T-helper 17 cell (primary cell): ENCODE data around the gene EPX. TPM values are rescaled to one million over a fixed set of nuclear protein-coding genes. Genes with fewer than 3 reads are reported as not detected.
"Not testable (repeated sequence)": the region's sequence is repeated elsewhere in the genome, so short reads cannot be mapped to it uniquely, and the experiment has no call there.

Experiments
- ATAC-seq: fragments of 150-1000 bp; cut with Tn5 transposase; 2 replicates; pipeline ENCODE4 v1.10.0; 2021; ENCODE audit warnings: mild to moderate bottlenecking, moderate library complexity
- DNase-seq, 3 donors: peaks; one replicate each; pipeline versions ENCODE4 v3.0.0 to v3.0.0-alpha.2; 2020 to 2021
- H3K9me3 ChIP-seq: one replicate; pipeline ENCODE4 v1.7.0; 2013; ENCODE audit warnings: low read length, mild to moderate bottlenecking; ENCODE audit not compliant: control insufficient read depth, poor library complexity, severe bottlenecking
- H3K27ac Mint-ChIP-seq: one replicate; pipeline ENCODE4 v1.8.0; 2022; ENCODE audit warnings: mild to moderate bottlenecking, moderate library complexity, mixed read lengths
- H3K27me3 Mint-ChIP-seq: one replicate; pipeline ENCODE4 v1.8.0; 2022; ENCODE audit warnings: mixed read lengths
- H3K36me3 Mint-ChIP-seq: one replicate; pipeline ENCODE4 v1.8.0; 2022; ENCODE audit warnings: low read depth, mixed read lengths
- H3K4me1 Mint-ChIP-seq: one replicate; pipeline ENCODE4 v1.8.0; 2022; ENCODE audit warnings: mild to moderate bottlenecking, mixed read lengths
- H3K4me3 Mint-ChIP-seq: one replicate; pipeline ENCODE4 v1.8.0; 2022; ENCODE audit warnings: mild to moderate bottlenecking, moderate library complexity, mixed read lengths
- total RNA-seq, 4 donors: library from RNA in 2 of 4; stranded (reverse) in 2 of 4; gene quantifications; one replicate each; pipeline ENCODE4 v1.2.3 and lab custom pipeline; 2022 to 2026

EPX gene, protein sequence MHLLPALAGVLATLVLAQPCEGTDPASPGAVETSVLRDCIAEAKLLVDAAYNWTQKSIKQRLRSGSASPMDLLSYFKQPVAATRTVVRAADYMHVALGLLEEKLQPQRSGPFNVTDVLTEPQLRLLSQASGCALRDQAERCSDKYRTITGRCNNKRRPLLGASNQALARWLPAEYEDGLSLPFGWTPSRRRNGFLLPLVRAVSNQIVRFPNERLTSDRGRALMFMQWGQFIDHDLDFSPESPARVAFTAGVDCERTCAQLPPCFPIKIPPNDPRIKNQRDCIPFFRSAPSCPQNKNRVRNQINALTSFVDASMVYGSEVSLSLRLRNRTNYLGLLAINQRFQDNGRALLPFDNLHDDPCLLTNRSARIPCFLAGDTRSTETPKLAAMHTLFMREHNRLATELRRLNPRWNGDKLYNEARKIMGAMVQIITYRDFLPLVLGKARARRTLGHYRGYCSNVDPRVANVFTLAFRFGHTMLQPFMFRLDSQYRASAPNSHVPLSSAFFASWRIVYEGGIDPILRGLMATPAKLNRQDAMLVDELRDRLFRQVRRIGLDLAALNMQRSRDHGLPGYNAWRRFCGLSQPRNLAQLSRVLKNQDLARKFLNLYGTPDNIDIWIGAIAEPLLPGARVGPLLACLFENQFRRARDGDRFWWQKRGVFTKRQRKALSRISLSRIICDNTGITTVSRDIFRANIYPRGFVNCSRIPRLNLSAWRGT
- not detected for total RNA-seq
- total RNA-seq (lab: John Stamatoyannopoulos, UW) = 0 reads per million in 2 donors

DNA sequence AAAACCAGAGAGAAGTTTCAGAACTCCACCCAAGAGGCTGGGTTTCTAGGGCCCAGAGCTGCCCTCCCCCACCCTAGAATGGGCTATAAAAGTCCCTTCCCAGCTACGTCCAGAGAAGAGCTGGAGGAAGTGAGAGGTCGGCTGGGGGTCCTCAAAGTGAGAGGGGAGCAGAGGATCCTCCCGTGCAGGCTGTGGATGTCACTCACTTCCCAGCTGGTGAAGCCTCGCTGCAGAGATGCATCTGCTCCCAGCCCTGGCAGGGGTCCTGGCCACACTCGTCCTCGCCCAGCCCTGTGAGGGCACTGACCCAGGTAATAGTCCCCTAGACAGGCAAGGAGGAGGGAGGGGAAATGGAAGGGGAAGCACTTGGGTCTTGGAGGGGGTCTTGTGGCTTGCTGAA lies at the start of gene EPX:
EPX (plus strand) TSS at position 115 of the 400 bp plus-strand sequence; CDS start at position 236, 121 bp downstream.
- Mint-ChIP-seq H3K27ac (no peak within 1 kb of the TSS), H3K36me3 (no peaks in the 10 kb centered on the region), H3K4me3 (no peak within 1 kb of the TSS), H3K4me1 (peaks cover 6% of the 10 kb centered on the region), H3K27me3 (peaks cover 49% of the 10 kb centered on the region)
- H3K9me3 ChIP-seq = no peaks in the 10 kb centered on the region
- DNase-seq (no peak), ATAC-seq (no peak)

DNA sequence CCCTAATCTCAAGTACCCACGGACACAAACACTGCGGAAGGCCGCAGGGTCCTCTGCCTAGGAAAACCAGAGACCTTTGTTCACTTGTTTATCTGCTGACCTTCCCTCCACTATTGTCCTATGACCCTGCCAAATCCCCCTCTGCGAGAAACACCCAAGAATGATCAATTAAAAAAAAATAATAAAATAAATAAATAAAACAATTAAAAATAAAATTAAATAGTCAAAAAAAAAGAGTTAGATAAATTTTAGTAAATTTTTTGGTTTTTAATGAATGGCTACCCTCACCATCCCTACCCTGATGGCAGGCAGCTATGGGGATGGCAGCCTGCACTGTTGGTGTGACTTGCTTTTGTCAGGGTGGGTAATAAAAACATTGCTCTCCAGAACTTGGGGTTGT lies 49.2 kb upstream of the EPX start:
- peaks cover 10% of the 10 kb centered on the region for H3K9me3 ChIP-seq
- not testable (repeated sequence) for H3K36me3 Mint-ChIP-seq, H3K27ac Mint-ChIP-seq, H3K4me3 Mint-ChIP-seq, DNase-seq, H3K27me3 Mint-ChIP-seq, H3K4me1 Mint-ChIP-seq, ATAC-seq

DNA sequence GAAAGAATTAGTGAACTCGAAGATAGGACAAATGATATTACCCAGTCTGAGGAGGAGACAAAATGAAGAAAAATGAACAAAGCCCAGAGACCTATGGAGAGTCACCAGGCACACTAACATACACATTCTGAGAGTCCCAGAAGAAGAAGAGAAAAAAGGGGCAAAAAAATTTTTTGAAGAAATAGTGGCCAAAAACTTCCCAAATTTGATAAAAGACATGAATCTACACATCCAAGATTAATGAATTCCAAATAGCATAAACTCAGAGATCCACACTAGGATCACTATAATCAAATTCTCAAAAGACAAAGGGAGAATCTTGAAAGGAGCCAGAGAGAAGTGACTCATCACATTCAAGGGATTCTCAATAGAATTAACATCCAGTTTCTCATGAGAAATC lies 47.7 kb upstream of the EPX start:
- no peak overlapping the region for H3K27ac Mint-ChIP-seq
- H3K9me3 ChIP-seq = peaks cover 10% of the 10 kb centered on the region
- H3K36me3 Mint-ChIP-seq = peaks cover 4% of the 10 kb centered on the region
- H3K27me3 Mint-ChIP-seq = no peaks in the 10 kb centered on the region
- H3K4me1 Mint-ChIP-seq = peaks cover 7% of the 10 kb centered on the region
- DNase-seq = no peak
- ATAC-seq = no peak
- H3K4me3 Mint-ChIP-seq = no peak overlapping the region

DNA sequence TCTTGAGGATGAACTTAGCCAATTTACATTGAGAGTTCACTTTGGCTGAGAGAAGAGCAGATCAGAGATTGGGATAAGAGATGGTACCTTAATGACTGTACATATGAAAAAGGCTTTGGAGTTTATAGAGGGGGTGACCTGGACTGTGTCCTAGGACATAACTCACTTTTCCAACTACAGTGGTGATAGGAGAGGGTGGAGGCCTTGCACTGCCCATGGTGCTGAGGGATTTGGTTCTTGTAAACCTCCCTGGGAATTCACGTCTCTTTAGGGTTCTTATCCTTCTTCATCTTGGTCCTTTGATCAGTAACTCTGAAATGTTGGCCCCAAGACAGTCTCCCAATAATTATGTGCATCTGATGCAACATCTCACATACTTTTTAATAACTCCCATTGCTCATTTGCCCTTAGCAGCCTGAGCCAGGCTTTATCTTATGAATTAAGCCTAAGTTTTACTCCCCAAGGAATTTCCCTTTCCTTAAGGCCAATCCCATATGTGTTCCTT lies 44.5 kb upstream of the EPX start, which contains the start of gene OR4D1:
OR4D1 (plus strand) TSS at position 455 of the 505 bp plus-strand sequence. CDS start 6,770 bp downstream, outside the sequence.
- H3K27me3 Mint-ChIP-seq = no peaks in the 10 kb centered on the region

DNA sequence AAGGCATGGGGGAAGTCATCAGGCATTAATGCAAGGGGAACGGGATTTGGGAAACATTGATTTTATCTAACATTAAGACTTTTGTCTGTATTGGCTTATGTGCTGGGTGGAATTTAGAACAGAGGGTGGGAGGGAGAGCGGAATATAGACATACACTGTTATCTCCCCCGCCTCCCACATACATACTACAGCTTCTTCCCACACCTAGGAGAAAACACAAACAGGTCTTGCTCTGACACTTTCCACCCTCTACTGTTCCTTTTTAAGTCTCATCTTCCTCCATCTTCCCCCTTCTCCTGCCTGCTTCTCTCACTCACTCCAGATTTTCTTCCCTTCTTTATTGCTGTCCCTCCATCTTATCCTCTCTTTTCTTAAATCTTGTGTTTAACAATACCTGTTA lies 43.9 kb upstream of the EPX start:
- peaks cover 10% of the 10 kb centered on the region for H3K9me3 ChIP-seq
- H3K27ac Mint-ChIP-seq = peak overlapping the region; percentile 24

More for the DNA sequence above, 44.5 kb upstream of the EPX start, which contains the start of gene OR4D1:
- Mint-ChIP-seq H3K36me3 (peaks cover 2% of the 10 kb centered on the region), H3K4me3 (no peak within 1 kb of the TSS), H3K4me1 (peaks cover 16% of the 10 kb centered on the region), H3K27ac (peak within 1 kb of the TSS; percentile 24)
- ATAC-seq = no peak
- H3K9me3 ChIP-seq = peaks cover 10% of the 10 kb centered on the region
- DNase-seq = no peak

DNA sequence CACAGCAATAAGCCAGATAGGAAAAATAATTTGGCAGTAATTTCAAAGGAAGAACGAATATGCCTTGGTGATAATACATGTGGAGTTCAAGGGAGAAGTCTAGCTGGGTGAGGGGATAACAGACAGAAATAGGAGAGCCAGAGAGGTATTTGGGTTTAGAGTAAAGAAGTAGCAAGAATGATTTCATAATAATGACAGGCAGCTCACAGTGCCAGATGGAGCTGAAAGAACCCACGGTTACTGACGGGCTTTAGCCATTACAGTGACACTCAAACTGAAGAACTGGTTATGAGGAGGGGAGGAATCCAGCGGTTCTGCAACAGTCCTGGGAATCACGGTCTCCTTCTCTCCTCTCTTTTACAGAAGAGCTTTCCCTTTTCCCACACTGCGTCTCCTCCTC lies 42.1 kb upstream of the EPX start:
- H3K27ac Mint-ChIP-seq = no peak overlapping the region
- H3K4me3 Mint-ChIP-seq = no peak overlapping the region
- ATAC-seq (no peak), DNase-seq (no peak)
- H3K4me1 Mint-ChIP-seq = peaks cover 27% of the 10 kb centered on the region
- H3K27me3 Mint-ChIP-seq = no peaks in the 10 kb centered on the region
- H3K36me3 Mint-ChIP-seq = peaks cover 2% of the 10 kb centered on the region
- no peaks in the 10 kb centered on the region for H3K9me3 ChIP-seq

More for the DNA sequence above, 43.9 kb upstream of the EPX start:
- H3K4me1 Mint-ChIP-seq = peaks cover 17% of the 10 kb centered on the region
- H3K4me3 Mint-ChIP-seq = no peak overlapping the region
- H3K27me3 Mint-ChIP-seq = no peaks in the 10 kb centered on the region
- DNase-seq (no peak), ATAC-seq (no peak)
- H3K36me3 Mint-ChIP-seq = peaks cover 2% of the 10 kb centered on the region

DNA sequence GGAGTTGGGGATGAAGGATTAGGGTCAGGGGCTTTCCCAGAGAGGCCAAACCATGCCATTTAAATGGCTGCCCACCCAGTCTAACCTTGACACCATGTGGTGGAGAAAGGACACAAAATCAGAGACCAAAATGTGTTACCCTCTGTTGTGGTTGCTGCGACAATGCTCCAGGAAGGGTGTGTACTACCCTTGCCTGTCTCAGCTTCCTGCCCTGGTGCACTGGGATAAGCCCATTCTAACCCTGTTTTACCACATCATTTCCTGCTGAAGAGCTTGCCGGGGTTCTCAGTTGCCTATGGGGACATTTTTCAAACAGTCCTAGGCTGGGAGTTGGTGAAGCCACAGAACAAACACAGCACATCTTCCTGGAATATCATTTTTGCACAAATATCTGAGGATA lies 39.5 kb upstream of the EPX start:
- H3K27me3 Mint-ChIP-seq = no peaks in the 10 kb centered on the region
- no peaks in the 10 kb centered on the region for H3K9me3 ChIP-seq
- H3K4me1 Mint-ChIP-seq = peaks cover 44% of the 10 kb centered on the region
- H3K27ac Mint-ChIP-seq = peak overlapping the region; percentile 96
- DNase-seq (peak; percentile 14 to 52 (median 36)), ATAC-seq (peak; percentile 89)
- H3K4me3 Mint-ChIP-seq = peak overlapping the region; percentile 55
- H3K36me3 Mint-ChIP-seq = peaks cover 4% of the 10 kb centered on the region

DNA sequence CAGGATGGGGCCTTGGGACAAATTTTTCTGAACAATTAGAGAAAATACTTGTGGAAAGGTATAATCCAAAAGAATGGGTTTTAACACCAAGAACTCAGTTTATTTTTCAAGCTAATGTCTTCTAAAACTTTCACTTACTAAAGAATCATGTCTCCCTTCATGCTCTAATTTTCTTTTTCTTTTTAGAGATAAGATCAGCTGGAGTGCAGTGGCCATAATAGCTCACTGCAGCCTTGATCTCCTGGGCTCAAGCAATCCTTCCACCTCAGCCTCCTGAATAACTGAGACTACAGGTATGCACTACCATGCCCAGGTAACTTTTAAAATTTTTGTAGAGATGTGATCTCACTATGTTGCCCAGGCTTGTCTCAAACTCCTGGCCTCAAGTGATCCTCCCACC lies 38.9 kb upstream of the EPX start:
- Mint-ChIP-seq H3K4me3 (peak overlapping the region; percentile 55), H3K36me3 (peaks cover 4% of the 10 kb centered on the region), H3K27me3 (no peaks in the 10 kb centered on the region), H3K4me1 (peaks cover 44% of the 10 kb centered on the region), H3K27ac (peak overlapping the region; percentile 96)
- ATAC-seq (no peak), DNase-seq (no peak)
- no peaks in the 10 kb centered on the region for H3K9me3 ChIP-seq

DNA sequence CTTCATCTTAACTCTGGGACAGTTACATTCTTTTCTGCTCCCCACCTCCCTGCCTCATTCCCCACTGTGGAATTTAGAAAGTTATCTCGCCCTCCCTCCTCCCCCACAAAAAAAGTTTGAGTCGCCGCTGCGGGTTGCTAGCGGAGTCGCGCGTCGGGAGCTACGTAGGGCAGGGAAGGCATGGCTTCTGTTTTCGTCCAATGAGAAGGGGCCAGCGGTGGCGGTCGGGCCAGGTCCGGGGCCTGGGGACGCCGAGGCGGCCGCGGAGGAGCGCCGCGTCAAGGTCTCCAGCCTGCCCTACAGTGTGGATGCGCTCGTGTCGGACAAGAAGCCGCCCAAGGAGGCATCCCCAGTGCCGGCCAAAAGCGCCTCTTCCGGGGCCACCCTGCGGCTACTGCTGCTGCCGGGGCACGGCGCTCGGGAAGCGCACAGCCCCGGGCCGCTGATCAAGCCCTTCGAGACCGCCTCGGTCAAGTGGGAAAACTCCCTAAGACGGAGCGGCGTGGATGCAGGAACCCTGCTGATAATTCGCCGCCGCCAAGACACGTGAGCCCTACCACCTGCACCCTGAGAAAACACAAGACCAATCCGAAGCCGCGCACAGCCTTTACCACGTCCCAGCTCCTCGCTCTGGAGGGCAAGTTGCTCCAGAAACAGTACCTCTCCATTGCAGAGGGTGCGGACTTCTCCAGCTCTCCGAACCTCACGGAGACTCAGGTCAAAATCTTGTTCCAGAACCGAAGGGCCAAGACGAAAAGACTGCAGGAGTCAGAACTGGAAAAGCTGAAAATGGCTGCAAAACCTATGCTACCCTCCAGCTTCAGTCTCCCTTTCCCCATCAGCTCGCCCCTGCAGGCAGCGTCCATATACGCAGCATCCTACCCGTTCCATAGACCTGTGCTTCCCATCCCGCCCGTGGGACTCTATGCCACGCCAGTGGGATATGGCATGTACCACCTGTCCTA lies 35.4 kb upstream of the EPX start:
- Mint-ChIP-seq H3K27ac (peak overlapping the region; percentile 96), H3K4me1 (peaks cover 38% of the 10 kb centered on the region), H3K27me3 (no peaks in the 10 kb centered on the region), H3K4me3 (peak overlapping the region; percentile 92), H3K36me3 (peaks cover 7% of the 10 kb centered on the region)
- DNase-seq (peak; percentile 26 to 29 (median 27)), ATAC-seq (peak; percentile 60)
- H3K9me3 ChIP-seq = no peaks in the 10 kb centered on the region

DNA sequence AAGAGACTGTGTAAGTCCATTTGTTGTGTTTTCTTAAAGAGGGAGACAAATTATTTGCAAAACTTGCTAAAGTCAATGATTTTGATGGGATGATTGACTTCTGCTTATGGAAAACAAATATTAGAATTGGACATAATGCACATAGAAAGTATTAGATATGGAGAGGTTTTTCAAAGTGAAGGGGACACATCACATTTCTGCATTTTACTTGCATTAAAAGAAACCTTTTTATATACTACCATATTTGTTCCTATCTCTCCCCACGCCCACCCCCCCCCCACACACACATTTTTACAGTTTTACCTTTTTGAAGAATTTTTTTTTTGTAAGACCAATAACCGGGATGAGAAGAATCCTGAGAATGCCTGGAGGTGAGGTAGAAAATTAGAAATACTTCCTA lies 34.3 kb upstream of the EPX start:
- H3K9me3 ChIP-seq = no peaks in the 10 kb centered on the region
- DNase-seq = no peak
- Mint-ChIP-seq H3K27ac (no peak overlapping the region), H3K36me3 (peaks cover 7% of the 10 kb centered on the region), H3K27me3 (no peaks in the 10 kb centered on the region), H3K4me1 (peaks cover 31% of the 10 kb centered on the region), H3K4me3 (no peak overlapping the region)
- no peak for ATAC-seq

DNA sequence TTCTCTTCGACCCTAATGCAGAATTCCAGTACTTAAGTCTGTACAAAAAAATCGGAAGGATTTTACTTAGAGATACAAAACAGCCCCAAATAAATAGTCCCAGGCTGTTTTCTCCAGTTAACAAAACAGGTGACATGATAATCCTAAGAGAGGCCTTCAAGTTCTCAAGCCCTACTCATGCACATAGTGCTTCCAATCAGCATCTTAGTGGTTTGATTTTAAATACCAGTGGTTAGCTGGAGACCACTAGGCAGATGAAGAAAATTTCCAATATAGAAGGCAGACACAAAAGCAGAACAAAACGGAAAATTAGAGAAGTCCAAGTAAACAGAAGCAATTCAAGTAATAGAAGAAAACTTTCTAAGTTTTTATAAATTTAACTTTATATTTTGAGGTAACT lies 31.0 kb upstream of the EPX start:
- Mint-ChIP-seq H3K27me3 (no peaks in the 10 kb centered on the region), H3K4me1 (peaks cover 11% of the 10 kb centered on the region), H3K27ac (no peak overlapping the region), H3K36me3 (peaks cover 9% of the 10 kb centered on the region), H3K4me3 (no peak overlapping the region)
- DNase-seq = no peak
- no peaks in the 10 kb centered on the region for H3K9me3 ChIP-seq
- ATAC-seq = no peak

DNA sequence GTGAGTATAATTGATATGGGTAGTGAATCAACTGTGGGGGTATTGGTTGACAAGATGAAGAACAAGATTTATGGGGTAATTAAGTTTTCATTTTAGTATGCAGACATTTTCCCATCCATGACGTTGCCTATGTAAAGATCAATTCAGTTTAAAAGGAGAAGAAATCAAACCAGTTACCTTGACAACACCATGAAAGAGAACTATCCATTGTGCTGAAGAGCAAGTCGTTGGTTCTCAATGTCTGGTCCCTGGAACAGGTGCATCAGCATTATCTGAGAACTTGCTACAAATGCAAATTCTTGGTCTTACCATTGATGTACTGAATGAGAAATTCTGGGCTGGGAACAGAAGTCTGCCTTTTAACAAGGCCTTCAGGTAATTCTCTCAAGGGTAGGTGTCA lies 26.5 kb upstream of the EPX start:
- Mint-ChIP-seq H3K36me3 (peaks cover 2% of the 10 kb centered on the region), H3K27me3 (no peaks in the 10 kb centered on the region), H3K27ac (no peak overlapping the region), H3K4me1 (peaks cover 22% of the 10 kb centered on the region), H3K4me3 (no peak overlapping the region)
- ATAC-seq (no peak), DNase-seq (no peak)
- no peaks in the 10 kb centered on the region for H3K9me3 ChIP-seq
